Measurements from ENCODE around the gene SDK1.

DNA sequence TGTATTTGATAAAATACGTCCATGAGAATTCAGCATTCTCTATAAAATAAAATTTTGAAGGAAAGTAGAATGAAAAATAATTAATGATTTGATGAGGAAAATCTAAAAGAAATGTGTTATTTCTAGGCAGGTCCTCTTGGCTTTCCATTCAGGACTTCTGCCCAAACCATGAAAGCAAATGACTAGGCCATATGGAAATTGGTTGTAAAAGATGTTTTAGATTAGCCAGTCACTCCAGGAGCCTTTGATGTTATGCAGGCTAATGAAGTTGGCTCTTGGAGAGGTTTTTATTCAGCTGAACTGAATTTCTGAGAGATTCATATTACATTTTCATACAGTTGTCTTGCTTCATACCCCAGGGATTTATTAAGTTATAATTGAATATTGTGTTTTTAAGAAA, 452.8 kb downstream of the SDK1 start:
- TF ChIP-seq EZH2 (IDR thresholded peaks at IDR 0.05; ENCODE audit: insufficient read depth, poor library complexity, severe bottlenecking) = no peak
- TF ChIP-seq EZH2phosphoT487 (IDR thresholded peaks at IDR 0.05; ENCODE audit: insufficient read depth, low read depth) = no peak

Data from GM23248 (cell line).